GM12878 (cell line): ENCODE measurements around the gene VAT1. TPM values are rescaled to one million over a fixed set of nuclear protein-coding genes. Genes with fewer than 3 reads are reported as not detected.
"Not testable (repeated sequence)": the region's sequence is repeated elsewhere in the genome, so short reads cannot be mapped to it uniquely, and the experiment has no call there.

Experiments
- ATAC-seq: fragments of 200-7000 bp; cut with Tn5 transposase; 3 replicates; pipeline ENCODE4 v1.9.1; 2020; ENCODE audit warnings: mild to moderate bottlenecking, moderate library complexity
- BruUV-seq: library from RNA; stranded (reverse); fragments of 400-500 nt; replicated peaks from 2 replicates; lab custom pipeline; 2021; lab: Mats Ljungman, UMichigan
- CTCF ChIA-PET: fragments of 300-600 bp; sonication (Branson Sonifier 250); formaldehyde crosslinking; extraction: SDS; loops from one replicate; lab custom pipeline; 2021; ENCODE audit warnings: inconsistent platforms; lab: Yijun Ruan, JAX
- POLR2A ChIA-PET: fragments of 350-600 bp; formaldehyde crosslinking; extraction: SDS; loops from one replicate; lab custom pipeline; 2021; ENCODE audit warnings: inconsistent platforms; lab: Charles Lee
- RAD21 ChIA-PET: fragments of 300-600 bp; sonication (Branson Sonifier 250); formaldehyde crosslinking; loops from one replicate; lab custom pipeline; 2023; ENCODE audit warnings: antibody characterized with exemption; ENCODE audit not compliant: unreplicated experiment; lab: Charles Lee
- SMC1A ChIA-PET: fragments of 300-600 bp; sonication (Branson Sonifier 250); formaldehyde crosslinking; loops from one replicate; lab custom pipeline; 2023; ENCODE audit not compliant: unreplicated experiment, uncharacterized antibody; lab: Charles Lee
- DNase-seq: peaks from one replicate; pipeline ENCODE4 v3.0.0-alpha.2; 2011; ENCODE audit warnings: low read depth, low spot score
- FAIRE-seq: peaks from 3 replicates; lab custom pipeline; 2011; peaks lifted over from hg19 to GRCh38; lab: Jason Lieb, UNC
- H2AFZ ChIP-seq: 2 replicates; pipeline ENCODE4 v1.6.0; 2011; ENCODE audit warnings: low read depth, low read length, control low read depth; ENCODE audit not compliant: control insufficient read depth
- H3K27ac ChIP-seq: 2 replicates; pipeline ENCODE4 v1.5.1; 2011; ENCODE audit warnings: control low read depth; ENCODE audit not compliant: control insufficient read depth, insufficient read depth
- H3K27me3 ChIP-seq, 2 experiments: replicated peaks in 1 of 2; 2 replicates each; pipeline versions ENCODE4 v1.6.0 to v1.6.1; 2011; ENCODE audit warnings: low read length in 1 of 2; ENCODE audit not compliant: control insufficient read depth in 2 of 2, insufficient read depth in 2 of 2
- H3K36me3 ChIP-seq, 2 experiments: 2 replicates each; pipeline ENCODE4 v1.5.1; 2011; ENCODE audit warnings: low read length in 1 of 2; ENCODE audit not compliant: control insufficient read depth in 2 of 2, insufficient read depth in 2 of 2
- H3K4me1 ChIP-seq: 2 replicates; pipeline ENCODE4 v1.6.1; 2011; ENCODE audit warnings: mild to moderate bottlenecking, low read length, moderate library complexity, mixed read lengths; ENCODE audit not compliant: control insufficient read depth, insufficient read depth
- H3K4me2 ChIP-seq: 2 replicates; pipeline ENCODE4 v1.6.0; 2011; ENCODE audit warnings: control low read depth; ENCODE audit not compliant: control insufficient read depth, insufficient read depth
- H3K4me3 ChIP-seq: fragments of 200-600 bp; sonication (generic); 2 replicates; pipeline ENCODE4 v1.5.1; 2016
- H3K79me2 ChIP-seq: 2 replicates; pipeline ENCODE4 v1.6.0; 2011; ENCODE audit warnings: low read length; ENCODE audit not compliant: control insufficient read depth, insufficient read depth
- H3K9ac ChIP-seq: 2 replicates; pipeline ENCODE4 v1.8.0; 2011; ENCODE audit warnings: low read length, control low read depth, mixed read lengths; ENCODE audit not compliant: control insufficient read depth, insufficient read depth
- H3K9me3 ChIP-seq: replicated peaks from 3 replicates; pipeline ENCODE4 v1.5.1; 2011; ENCODE audit warnings: mild to moderate bottlenecking, low read length; ENCODE audit not compliant: control insufficient read depth, insufficient read depth
- H4K20me1 ChIP-seq: 2 replicates; pipeline ENCODE4 v1.6.0; 2011; ENCODE audit not compliant: control insufficient read depth, insufficient read depth
- CBFB ChIP-seq: IDR thresholded peaks from 2 replicates; pipeline ENCODE4 v1.6.1; 2016; ENCODE audit warnings: antibody characterized with exemption, low read depth
- CTCF ChIP-seq, 3 experiments: IDR thresholded peaks in 2 of 3; conservative IDR thresholded peaks in 1 of 3; 2 replicates each; pipeline ENCODE4 v1.5.1; 2011; ENCODE audit warnings: low read depth in 3 of 3, low read length in 3 of 3, mild to moderate bottlenecking in 3 of 3, control low read depth in 2 of 3, moderate library complexity in 2 of 3, inconsistent platforms in 1 of 3, mixed read lengths in 1 of 3; ENCODE audit not compliant: control insufficient read depth in 2 of 3, insufficient read depth in 1 of 3; ENCODE audit errors: extremely low read depth in 1 of 3
- EGR1 ChIP-seq, 2 experiments: IDR thresholded peaks; 1 replicate in 1 of 2; 2 replicates in 1 of 2; pipeline ENCODE4 v1.6.1; 2011 to 2012; ENCODE audit warnings: low read depth in 2 of 2, low read length in 2 of 2, borderline replicate concordance in 1 of 2, mild to moderate bottlenecking in 1 of 2, moderate library complexity in 1 of 2
- ETV6 ChIP-seq, 2 experiments: fragments of 450-650 bp in 1 of 2; IDR thresholded peaks in 1 of 2; conservative IDR thresholded peaks in 1 of 2; 2 replicates each; pipeline ENCODE4 v1.6.1; 2014; ENCODE audit warnings: antibody characterized with exemption in 1 of 2, borderline replicate concordance in 1 of 2, low read depth in 1 of 2, mild to moderate bottlenecking in 1 of 2, moderate library complexity in 1 of 2
- FOXM1 ChIP-seq: IDR thresholded peaks from 2 replicates; pipeline ENCODE4 v1.6.1; 2012; ENCODE audit warnings: low read depth, mild to moderate bottlenecking, inconsistent platforms, low read length, moderate library complexity
- HDAC6 ChIP-seq: fragments of 200-600 bp; sonication (generic); IDR thresholded peaks from one replicate; pipeline ENCODE4 v1.8.0; 2017; ENCODE audit warnings: antibody characterized with exemption; ENCODE audit not compliant: unreplicated experiment
- JUNB ChIP-seq: IDR thresholded peaks from 2 replicates; pipeline ENCODE4 v1.6.1; 2016; ENCODE audit warnings: antibody characterized with exemption, mild to moderate bottlenecking
- PBX3 ChIP-seq: IDR thresholded peaks from 2 replicates; pipeline ENCODE4 v1.6.1; 2011; ENCODE audit warnings: mild to moderate bottlenecking, low read depth, low read length, moderate library complexity; ENCODE audit not compliant: insufficient replicate concordance
- SIN3A ChIP-seq: IDR thresholded peaks from 2 replicates; pipeline ENCODE4 v1.6.1; 2012; ENCODE audit warnings: low read depth, low read length, improper control_type of control experiment
- SIX5 ChIP-seq: IDR thresholded peaks from 2 replicates; pipeline ENCODE4 v1.6.1; 2011; ENCODE audit warnings: mild to moderate bottlenecking, low read depth, low read length, moderate library complexity; ENCODE audit not compliant: severe bottlenecking
- TAF1 ChIP-seq: IDR thresholded peaks from 2 replicates; pipeline ENCODE4 v1.6.1; 2011; ENCODE audit warnings: mild to moderate bottlenecking, low read depth, low read length, borderline replicate concordance
- TCF12 ChIP-seq: IDR thresholded peaks from 2 replicates; pipeline ENCODE4 v1.6.1; 2011; ENCODE audit warnings: low read depth, mild to moderate bottlenecking, low read length
- ZNF217 ChIP-seq: fragments of 450-650 bp; IDR thresholded peaks from 2 replicates; pipeline ENCODE4 v1.6.1; 2017; ENCODE audit warnings: antibody characterized with exemption, mild to moderate bottlenecking
- WGBS: methylation state at CpG from one replicate; pipeline ENCODE4 v1.1.6; 2016; ENCODE audit warnings: low lambda C conversion rate; ENCODE audit not compliant: insufficient replicate concordance, insufficient coverage; ENCODE audit errors: missing lambda C conversion rate; 5-methylcytosine and 5-hydroxymethylcytosine counted together
- in situ Hi-C: fragments of 300-500 bp; cut with MboI; formaldehyde crosslinking; loops from 9 replicates; pipeline ENCODE4 v1.14.3; 2018; ENCODE audit warnings: mixed read lengths
- intact Hi-C: fragments of 100-400 bp; cut with micrococcal nuclease; formaldehyde crosslinking; loops from one replicate; pipeline ENCODE4 v1.14.2; 2022; ENCODE audit not compliant: unreplicated experiment
- polyA plus RNA-seq, 11 experiments: library from polyadenylated mRNA; depleted of rRNA in 4 of 11; unstranded in 6 of 11; stranded (reverse) in 5 of 11; fragments of >200 nt; fragmentation: Nextera tagmentation in 4 of 11; fragmentation: Illumina TruSeq in 1 of 11; extraction: Ambion mirVana in 4 of 11; extraction: Trizol in 1 of 11; gene quantifications; 1 replicate in 1 of 11; 2 replicates in 10 of 11; pipeline versions ENCODE4 v1.2.1 to v1.2.3, GENCODE V29; 2011 to 2016; ENCODE audit warnings: inconsistent platforms in 2 of 11, missing spikeins in 2 of 11, low read depth in 1 of 11
- total RNA-seq, 4 experiments: library from RNA; depleted of rRNA in 3 of 4; stranded (reverse); fragments of >200 nt in 3 of 4; fragmentation: Illumina TruSeq in 1 of 4; extraction: Trizol in 1 of 4; gene quantifications; 2 replicates each; pipeline versions ENCODE4 v1.2.1 to v1.2.3, GENCODE V29; 2013 to 2021

VAT1 gene
- total and polyA plus RNA-seq, 10 of the 15 experiments (the other 5 are each of a cell fraction or from before 2014, with no cell fraction given) = 5.0 to 19.8 (median 8.2) TPM

- TF ChIP-seq SIX5 (no peak), TAF1 (no peak)
Observed at GRCh38 chr17:42975265-42975664, 46.9 kb downstream of the VAT1 start (continued).

GRCh38 chr17:42973323-42973722 lies 48.9 kb downstream of the VAT1 start:
- H3K4me3 ChIP-seq, DNase-seq: not testable (repeated sequence)

DNA sequence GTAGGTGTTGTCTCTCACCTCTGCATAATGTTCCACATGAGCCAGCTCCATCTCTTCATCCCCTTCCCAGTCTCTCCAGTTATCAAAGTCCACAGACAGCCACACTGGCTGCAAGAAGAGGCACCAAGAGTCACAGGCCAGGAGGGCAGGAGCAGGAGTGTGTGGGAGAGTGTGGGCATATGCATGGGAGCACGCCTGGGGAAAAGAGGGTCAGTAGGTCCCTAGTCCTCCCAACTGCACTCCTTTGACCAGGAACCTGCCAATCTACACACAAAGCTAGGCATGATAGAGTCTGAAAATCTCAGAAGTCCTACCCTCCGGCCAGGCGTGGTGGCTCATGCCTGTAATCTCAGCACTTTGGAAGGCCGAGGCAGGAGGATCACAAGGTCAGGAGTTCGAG lies 50.6 kb downstream of the VAT1 start:
- Histone ChIP-seq H3K36me3 (no peaks in the 10 kb centered on the region), H2AFZ (no peak overlapping the region), H4K20me1 (no peaks in the 10 kb centered on the region), H3K4me2 (no peak overlapping the region), H3K27ac (no peak overlapping the region), H3K27me3 (no peaks in the 10 kb centered on the region), H3K4me3 (no peak overlapping the region), H3K9ac (no peak overlapping the region), H3K79me2 (no peaks in the 10 kb centered on the region), H3K4me1 (no peaks in the 10 kb centered on the region), H3K9me3 (no peaks in the 10 kb centered on the region)
- WGBS = 58% methylated on average over 5 of the region's 5 CpGs
- intact Hi-C loops = no loop called here
- in situ Hi-C loops = no loop called here
- BruUV-seq = no TSS peak
- ChIA-PET RAD21 (no interaction called here), SMC1A (no interaction called here), POLR2A (interaction anchor here (0.7 kb wide), 1 partner anchor 236 kb away, joined by 6 read pairs; no protein-coding TSS in a partner anchor), CTCF (no interaction called here)
- FAIRE-seq = no peak
- no peak for DNase-seq
- no peak for ATAC-seq
- no peak for TF ChIP-seq ETV6 (conservative IDR thresholded peaks at IDR 0.05 in 1 of 2, IDR thresholded peaks at IDR 0.05 in 1 of 2; ENCODE audit: borderline replicate concordance in 1 of 2, low read depth in 1 of 2)
- no peak for TF ChIP-seq PBX3
- no peak for TF ChIP-seq JUNB
- TF ChIP-seq FOXM1 = no peak
- no peak for TF ChIP-seq HDAC6
- no peak for TF ChIP-seq CBFB
- TF ChIP-seq CTCF (IDR thresholded peaks at IDR 0.05 in 2 of 3, conservative IDR thresholded peaks at IDR 0.05 in 1 of 3; ENCODE audit: control insufficient read depth in 2 of 3, extremely low read depth in 1 of 3, insufficient read depth in 1 of 3, low read depth in 3 of 3, low read length in 3 of 3) = no peak
- no peak for TF ChIP-seq TCF12
- no peak for TF ChIP-seq SIN3A
- TF ChIP-seq ZNF217 = no peak
- no peak for TF ChIP-seq EGR1 (IDR thresholded peaks at IDR 0.05; ENCODE audit: borderline replicate concordance in 1 of 2, low read depth in 2 of 2, low read length in 2 of 2)

More at GRCh38 chr17:42973323-42973722, 48.9 kb downstream of the VAT1 start:
- FAIRE-seq, CTCF ChIA-PET, BruUV-seq, H4K20me1 ChIP-seq, H3K27ac ChIP-seq, H3K36me3 ChIP-seq, ATAC-seq, SMC1A ChIA-PET, H3K27me3 ChIP-seq, intact Hi-C loops, H3K4me2 ChIP-seq, H2AFZ ChIP-seq, H3K79me2 ChIP-seq, RAD21 ChIA-PET, H3K9me3 ChIP-seq, H3K9ac ChIP-seq, in situ Hi-C loops, H3K4me1 ChIP-seq: not testable (repeated sequence)
- WGBS = 85% methylated on average over 6 of the region's 18 CpGs
- POLR2A ChIA-PET = interaction anchor here (0.6 kb wide), 1 partner anchor 249 kb away, joined by 3 read pairs; no protein-coding TSS in a partner anchor
